ENCODE results near the gene CDC5L. TPM values are rescaled to one million over a fixed set of nuclear protein-coding genes. Genes with fewer than 3 reads are reported as not detected.

The CDC5L gene
- total RNA-seq, 1 donor from 2014 or later = 23.1 TPM

- H3K27ac Mint-ChIP-seq (ENCODE audit: unreplicated experiment) = peak overlapping the region; percentile 14
- no peak for TF ChIP-seq CTCF (IDR thresholded peaks at IDR 0.05)
- H3K36me3 Mint-ChIP-seq (ENCODE audit: unreplicated experiment) = peaks cover 18% of the 10 kb centered on the region
- no peak overlapping the region for H3K4me3 Mint-ChIP-seq (ENCODE audit: unreplicated experiment)
- no peak for DNase-seq (ENCODE audit: extremely low spot score, unreplicated experiment)
- no peaks in the 10 kb centered on the region for H3K9me3 Mint-ChIP-seq (ENCODE audit: unreplicated experiment)
- no peaks in the 10 kb centered on the region for H3K27me3 Mint-ChIP-seq (ENCODE audit: unreplicated experiment)
- H3K4me1 Mint-ChIP-seq (ENCODE audit: unreplicated experiment) = peaks cover 17% of the 10 kb centered on the region
These were observed 64.5 kb downstream of the CDC5L start for GRCh38 chr6:44451803-44452695.

GRCh38 chr6:44452725-44453124, 65.2 kb downstream of the CDC5L start:
- Mint-ChIP-seq H3K9me3 (ENCODE audit: unreplicated experiment) (no peaks in the 10 kb centered on the region), H3K36me3 (ENCODE audit: unreplicated experiment) (peaks cover 12% of the 10 kb centered on the region), H3K4me1 (ENCODE audit: unreplicated experiment) (peaks cover 20% of the 10 kb centered on the region), H3K4me3 (ENCODE audit: unreplicated experiment) (no peak overlapping the region), H3K27ac (ENCODE audit: unreplicated experiment) (no peak overlapping the region), H3K27me3 (ENCODE audit: unreplicated experiment) (no peaks in the 10 kb centered on the region)
- no peak for DNase-seq (ENCODE audit: extremely low spot score, unreplicated experiment)
- no peak for TF ChIP-seq CTCF (IDR thresholded peaks at IDR 0.05)

GRCh38 chr6:44453146-44453545, 65.6 kb downstream of the CDC5L start:
- TF ChIP-seq CTCF (IDR thresholded peaks at IDR 0.05) = no peak
- Mint-ChIP-seq H3K4me1 (ENCODE audit: unreplicated experiment) (peaks cover 20% of the 10 kb centered on the region), H3K36me3 (ENCODE audit: unreplicated experiment) (peaks cover 8% of the 10 kb centered on the region), H3K9me3 (ENCODE audit: unreplicated experiment) (no peaks in the 10 kb centered on the region), H3K27me3 (ENCODE audit: unreplicated experiment) (no peaks in the 10 kb centered on the region), H3K4me3 (ENCODE audit: unreplicated experiment) (no peak overlapping the region), H3K27ac (ENCODE audit: unreplicated experiment) (no peak overlapping the region)
- DNase-seq (ENCODE audit: extremely low spot score, unreplicated experiment) = no peak

GRCh38 chr6:44454198-44454597, 66.7 kb downstream of the CDC5L start:
- H3K36me3 Mint-ChIP-seq (ENCODE audit: unreplicated experiment) = peaks cover 6% of the 10 kb centered on the region
- TF ChIP-seq CTCF (IDR thresholded peaks at IDR 0.05) = no peak
- DNase-seq (ENCODE audit: extremely low spot score, unreplicated experiment) = no peak
- no peak overlapping the region for H3K27ac Mint-ChIP-seq (ENCODE audit: unreplicated experiment)
- H3K27me3 Mint-ChIP-seq (ENCODE audit: unreplicated experiment) = no peaks in the 10 kb centered on the region
- H3K9me3 Mint-ChIP-seq (ENCODE audit: unreplicated experiment) = no peaks in the 10 kb centered on the region
- no peak overlapping the region for H3K4me3 Mint-ChIP-seq (ENCODE audit: unreplicated experiment)
- H3K4me1 Mint-ChIP-seq (ENCODE audit: unreplicated experiment) = peaks cover 20% of the 10 kb centered on the region

- no peak for DNase-seq (ENCODE audit: extremely low spot score, unreplicated experiment)
- H3K4me3 Mint-ChIP-seq (ENCODE audit: unreplicated experiment) = no peak overlapping the region
- no peaks in the 10 kb centered on the region for H3K9me3 Mint-ChIP-seq (ENCODE audit: unreplicated experiment)
- no peak overlapping the region for H3K27ac Mint-ChIP-seq (ENCODE audit: unreplicated experiment)
- peak; percentile 88 for TF ChIP-seq CTCF (IDR thresholded peaks at IDR 0.05)
- H3K36me3 Mint-ChIP-seq (ENCODE audit: unreplicated experiment) = peaks cover 4% of the 10 kb centered on the region
- H3K4me1 Mint-ChIP-seq (ENCODE audit: unreplicated experiment) = peaks cover 18% of the 10 kb centered on the region
- H3K27me3 Mint-ChIP-seq (ENCODE audit: unreplicated experiment) = no peaks in the 10 kb centered on the region
These were observed 68.8 kb downstream of the CDC5L start for GRCh38 chr6:44456070-44456965.

All from osteocyte (in vitro differentiated cells).